Fibroblast of mammary gland (primary cell): ENCODE measurements around the gene B3GAT1.

Source experiments
- DNase-seq: peaks from one replicate; pipeline ENCODE4 v3.0.0-alpha.2; 2010; ENCODE audit warnings: low read depth
- H3K4me3 ChIP-seq: 2 replicates; pipeline ENCODE4 v1.5.1; 2011; ENCODE audit warnings: low read depth, mild to moderate bottlenecking, low read length, moderate library complexity; ENCODE audit not compliant: control insufficient read depth
- CTCF ChIP-seq: conservative IDR thresholded peaks from 2 replicates; pipeline ENCODE4 v1.5.1; 2011; ENCODE audit warnings: low read depth, low read length, inconsistent platforms; ENCODE audit not compliant: control insufficient read depth, insufficient read depth

B3GAT1 gene

DNA sequence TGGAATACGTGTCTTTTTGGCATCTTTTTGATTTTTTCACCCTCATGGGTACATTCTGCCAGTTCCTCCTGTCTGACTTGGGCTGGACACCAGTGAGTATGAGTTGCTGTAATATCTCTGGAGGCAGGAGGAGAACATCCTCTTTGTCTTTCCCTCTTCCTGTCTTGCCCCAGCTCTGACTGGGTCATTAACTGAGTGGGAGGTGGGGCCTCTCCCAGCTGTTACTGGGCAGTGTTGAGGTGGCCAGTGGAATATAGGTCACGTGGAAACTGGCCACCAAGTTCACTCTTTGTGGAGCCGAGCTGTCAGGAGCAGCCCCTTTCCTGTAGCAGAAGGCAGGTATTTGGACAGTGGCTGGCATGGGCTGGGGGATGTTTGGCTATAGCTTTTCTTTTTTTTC, 78.1 kb downstream of the B3GAT1 start:
- H3K4me3 ChIP-seq, result no peak overlapping the region
- no peak for DNase-seq
- TF ChIP-seq CTCF, result no peak

- peak; percentile 18 for DNase-seq
These were observed 78.7 kb downstream of the B3GAT1 start for GRCh38 chr11:134333312-134333711.

DNA sequence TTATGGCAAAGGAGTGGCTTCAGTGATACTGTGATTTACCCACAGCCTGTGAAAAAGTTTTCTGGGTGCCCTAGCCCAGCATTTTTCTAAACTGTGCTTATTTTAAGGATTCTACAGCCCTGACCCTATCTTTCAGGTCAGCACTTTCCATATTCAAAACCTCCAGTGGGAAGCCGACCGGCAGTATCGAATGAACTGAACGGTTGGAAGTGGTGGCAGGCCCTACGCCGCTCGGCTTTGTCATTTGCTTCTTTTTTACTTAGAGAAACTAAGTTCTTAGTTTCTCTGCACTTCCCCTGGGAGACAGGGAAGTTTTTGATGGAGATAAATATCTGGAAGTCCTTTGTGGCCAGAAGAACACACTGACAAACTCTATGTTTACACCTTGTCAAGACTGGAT, 79.3 kb downstream of the B3GAT1 start:
- DNase-seq, result no peak
- H3K4me3 ChIP-seq, result no peak overlapping the region

More at GRCh38 chr11:134333312-134333711, 78.7 kb downstream of the B3GAT1 start:
- no peak overlapping the region for H3K4me3 ChIP-seq
- TF ChIP-seq CTCF, result no peak

DNA sequence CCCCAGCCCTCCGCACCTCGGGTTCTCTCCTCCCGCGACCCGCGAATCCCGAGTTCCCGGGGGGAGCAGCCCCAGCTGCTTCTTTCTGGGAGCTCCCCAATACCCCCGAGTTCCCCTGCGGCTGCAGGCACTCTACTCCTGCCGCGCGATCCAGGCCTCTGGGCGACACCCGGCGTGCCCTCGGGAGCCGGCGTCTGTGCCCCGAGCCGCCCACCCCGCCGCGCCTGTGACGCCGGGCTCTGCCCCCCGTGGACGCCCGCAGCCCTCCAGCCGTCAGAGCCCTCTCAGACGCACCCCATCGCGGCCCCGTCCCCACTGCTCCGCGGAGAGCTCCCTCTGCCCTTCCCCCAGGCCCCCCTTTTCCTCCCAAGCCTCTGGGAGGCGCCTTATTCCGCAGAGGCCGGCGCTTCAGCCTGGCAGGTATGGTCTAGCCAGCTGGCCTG, 79.8 kb downstream of the B3GAT1 start:
- no peak overlapping the region for H3K4me3 ChIP-seq
- no peak for DNase-seq
- TF ChIP-seq CTCF, result no peak

More for the DNA sequence above, 79.3 kb downstream of the B3GAT1 start:
- no peak for TF ChIP-seq CTCF

GRCh38 chr11:134331354-134332188, 80.5 kb downstream of the B3GAT1 start, which contains the start of gene GLB1L2:
Gene GLB1L2, plus strand, starts transcription at chr11:134331988. Its CDS starts 74 bp downstream, at chr11:134332062.
- no peak within 1 kb of the TSS for H3K4me3 ChIP-seq
- no peak for TF ChIP-seq CTCF
- peak; percentile 11 for DNase-seq

DNA sequence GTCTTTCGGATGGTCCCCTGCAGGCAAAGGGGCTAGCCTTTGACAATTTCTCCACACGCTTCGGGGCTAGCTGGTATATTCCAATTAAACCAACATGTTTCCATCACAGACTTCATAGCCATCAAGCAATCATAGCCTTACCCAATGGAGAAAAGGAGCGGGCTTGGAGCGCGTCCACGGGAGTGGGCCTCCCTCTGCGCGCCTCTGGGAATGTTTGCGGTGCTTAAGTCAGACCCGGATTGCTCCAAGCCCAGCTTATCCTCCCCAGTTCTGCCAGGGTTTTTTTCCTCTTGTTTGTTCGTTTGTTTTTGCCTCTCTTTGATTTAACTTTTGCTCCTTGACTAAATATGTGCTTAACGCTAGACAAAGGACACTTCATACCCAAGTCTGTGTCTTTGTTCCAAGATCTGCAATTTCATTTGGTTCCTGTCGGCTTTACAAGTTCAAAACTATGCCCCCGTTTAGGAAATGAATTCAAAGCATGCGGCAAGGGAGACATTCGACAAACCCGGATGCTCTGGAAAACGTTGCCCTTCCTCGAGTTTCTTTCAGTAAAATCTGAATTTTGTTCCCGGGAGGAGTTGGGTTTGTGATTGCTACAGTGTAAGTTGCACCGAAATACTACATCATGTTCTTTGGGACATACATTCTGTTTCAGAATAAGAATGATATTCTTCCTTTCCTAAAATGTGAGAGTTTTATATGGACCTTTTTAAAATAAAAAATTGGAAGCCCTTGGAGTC, 81.3 kb downstream of the B3GAT1 start:
- no peak overlapping the region for H3K4me3 ChIP-seq
- TF ChIP-seq CTCF, result no peak
- no peak for DNase-seq
